ENCODE data around the gene MEIS1. TPM values are rescaled to one million over a fixed set of nuclear protein-coding genes. Genes with fewer than 3 reads are reported as not detected.

Gene MEIS1
- total and polyA plus RNA-seq, 2 donors (not counting 3 experiments of a cell fraction or from before 2014, with no cell fraction given), result 10.0 to 26.5 TPM

- intact Hi-C loops (cut with micrococcal nuclease) (no loop called here), dilution Hi-C loops (cut with MboI; ENCODE audit: extremely low pct_ligation_motif_present, low sequenced_read_pairs) (no loop called here)
- Histone ChIP-seq H3K9me3 (replicated peaks; ENCODE audit: control insufficient read depth, insufficient read depth, low read length) (no peaks in the 10 kb centered on the region), H3K9ac (replicated peaks; ENCODE audit: extremely low read depth, insufficient read depth, low read length) (no peak overlapping the region), H3K4me3 (replicated peaks in 1 of 3; ENCODE audit: insufficient read depth in 1 of 3, low read depth in 1 of 3, low read length in 3 of 3) (no peak overlapping the region), H4K20me1 (replicated peaks; ENCODE audit: control insufficient read depth, extremely low read depth, insufficient read depth, low read length) (no peaks in the 10 kb centered on the region), H3K27me3 (ENCODE audit: control insufficient read depth in 2 of 2, insufficient read depth in 2 of 2, low read length in 2 of 2) (no peaks in the 10 kb centered on the region), H3K79me2 (ENCODE audit: control insufficient read depth, insufficient read depth, low read length) (no peaks in the 10 kb centered on the region), H2AFZ (ENCODE audit: low read depth, low read length) (no peak overlapping the region), H3K9me1 (replicated peaks; ENCODE audit: control insufficient read depth, extremely low read depth, insufficient read depth, low read length) (no peaks in the 10 kb centered on the region), H3K4me2 (ENCODE audit: insufficient read depth, low read length) (no peak overlapping the region), H3K27ac (ENCODE audit: insufficient read depth, low read depth, low read length) (no peak overlapping the region), H3K4me1 (ENCODE audit: control insufficient read depth, extremely low read depth, insufficient read depth, low read length) (no peaks in the 10 kb centered on the region), H3K36me3 (ENCODE audit: control insufficient read depth in 2 of 2, extremely low read depth in 1 of 2, insufficient read depth in 2 of 2, low read length in 2 of 2) (peaks cover 0 to 4% of the 10 kb centered on the region in 2 experiments)
- CTCF ChIA-PET, result interaction anchor here (1.0 kb wide), 1 partner anchor 13 kb away, joined by 3 read pairs; no protein-coding TSS in a partner anchor
- BruUV-seq (replicated peaks), result no TSS peak
- POLR2A ChIA-PET, result interaction anchor here (0.7 kb wide), 1 partner anchor 1335 kb away, joined by 4 read pairs; no protein-coding TSS in a partner anchor
- no peak for TF ChIP-seq JUN (IDR thresholded peaks at IDR 0.05; ENCODE audit: borderline replicate concordance, insufficient read depth, insufficient read length, low read depth)
- no peak for TF ChIP-seq CTCF (IDR thresholded peaks at IDR 0.05; ENCODE audit: extremely low read depth in 1 of 2, insufficient read depth in 1 of 2, low read depth in 1 of 2, low read length in 2 of 2)
- no peak for TF ChIP-seq GATA2 (IDR thresholded peaks at IDR 0.05; ENCODE audit: insufficient read depth, insufficient read length, low read depth, low read length)
- no peak for TF ChIP-seq EZH2 (IDR thresholded peaks at IDR 0.05; ENCODE audit: borderline replicate concordance, low read depth, low read length, severe bottlenecking)
- TF ChIP-seq MYC (IDR thresholded peaks at IDR 0.05; ENCODE audit: low read depth, low read length), result no peak
- FAIRE-seq (no peak), DNase-seq (ENCODE audit: low read depth, low spot score) (no peak)
Observed at GRCh38 chr2:66467718-66468117, 32.8 kb downstream of the MEIS1 start.

All from endothelial cell of umbilical vein (primary cell).